ENCODE results near the gene ZNF33B.

Gene ZNF33B

DNA sequence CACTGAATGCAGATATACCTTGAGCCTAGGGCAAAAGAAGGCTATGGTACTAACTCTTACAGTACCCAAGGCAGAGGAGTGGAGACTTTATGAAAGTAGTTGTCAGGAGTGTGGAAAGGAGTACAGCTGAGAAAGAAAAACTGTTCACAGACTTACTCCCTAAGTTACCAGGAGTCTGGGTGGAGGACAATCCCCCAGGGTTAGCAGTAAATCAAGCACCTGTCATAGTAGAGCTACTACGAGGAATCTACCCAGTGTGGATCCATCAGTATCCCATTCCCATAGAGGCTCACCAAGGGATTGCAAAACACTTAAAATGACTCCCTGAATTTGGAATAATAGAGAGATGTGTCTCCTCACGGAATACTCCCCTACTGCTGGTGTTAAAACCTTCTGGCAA is 10.1 kb upstream of the ZNF33B start:
- H3K4me3 ChIP-seq (ENCODE audit: low read length), result no peak overlapping the region
- DNase-seq (ENCODE audit: low read depth), result no peak
- TF ChIP-seq, protein P1, sequence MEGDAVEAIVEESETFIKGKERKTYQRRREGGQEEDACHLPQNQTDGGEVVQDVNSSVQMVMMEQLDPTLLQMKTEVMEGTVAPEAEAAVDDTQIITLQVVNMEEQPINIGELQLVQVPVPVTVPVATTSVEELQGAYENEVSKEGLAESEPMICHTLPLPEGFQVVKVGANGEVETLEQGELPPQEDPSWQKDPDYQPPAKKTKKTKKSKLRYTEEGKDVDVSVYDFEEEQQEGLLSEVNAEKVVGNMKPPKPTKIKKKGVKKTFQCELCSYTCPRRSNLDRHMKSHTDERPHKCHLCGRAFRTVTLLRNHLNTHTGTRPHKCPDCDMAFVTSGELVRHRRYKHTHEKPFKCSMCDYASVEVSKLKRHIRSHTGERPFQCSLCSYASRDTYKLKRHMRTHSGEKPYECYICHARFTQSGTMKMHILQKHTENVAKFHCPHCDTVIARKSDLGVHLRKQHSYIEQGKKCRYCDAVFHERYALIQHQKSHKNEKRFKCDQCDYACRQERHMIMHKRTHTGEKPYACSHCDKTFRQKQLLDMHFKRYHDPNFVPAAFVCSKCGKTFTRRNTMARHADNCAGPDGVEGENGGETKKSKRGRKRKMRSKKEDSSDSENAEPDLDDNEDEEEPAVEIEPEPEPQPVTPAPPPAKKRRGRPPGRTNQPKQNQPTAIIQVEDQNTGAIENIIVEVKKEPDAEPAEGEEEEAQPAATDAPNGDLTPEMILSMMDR (conservative IDR thresholded peaks at IDR 0.05; ENCODE audit: low read depth, low read length), result no peak

DNA sequence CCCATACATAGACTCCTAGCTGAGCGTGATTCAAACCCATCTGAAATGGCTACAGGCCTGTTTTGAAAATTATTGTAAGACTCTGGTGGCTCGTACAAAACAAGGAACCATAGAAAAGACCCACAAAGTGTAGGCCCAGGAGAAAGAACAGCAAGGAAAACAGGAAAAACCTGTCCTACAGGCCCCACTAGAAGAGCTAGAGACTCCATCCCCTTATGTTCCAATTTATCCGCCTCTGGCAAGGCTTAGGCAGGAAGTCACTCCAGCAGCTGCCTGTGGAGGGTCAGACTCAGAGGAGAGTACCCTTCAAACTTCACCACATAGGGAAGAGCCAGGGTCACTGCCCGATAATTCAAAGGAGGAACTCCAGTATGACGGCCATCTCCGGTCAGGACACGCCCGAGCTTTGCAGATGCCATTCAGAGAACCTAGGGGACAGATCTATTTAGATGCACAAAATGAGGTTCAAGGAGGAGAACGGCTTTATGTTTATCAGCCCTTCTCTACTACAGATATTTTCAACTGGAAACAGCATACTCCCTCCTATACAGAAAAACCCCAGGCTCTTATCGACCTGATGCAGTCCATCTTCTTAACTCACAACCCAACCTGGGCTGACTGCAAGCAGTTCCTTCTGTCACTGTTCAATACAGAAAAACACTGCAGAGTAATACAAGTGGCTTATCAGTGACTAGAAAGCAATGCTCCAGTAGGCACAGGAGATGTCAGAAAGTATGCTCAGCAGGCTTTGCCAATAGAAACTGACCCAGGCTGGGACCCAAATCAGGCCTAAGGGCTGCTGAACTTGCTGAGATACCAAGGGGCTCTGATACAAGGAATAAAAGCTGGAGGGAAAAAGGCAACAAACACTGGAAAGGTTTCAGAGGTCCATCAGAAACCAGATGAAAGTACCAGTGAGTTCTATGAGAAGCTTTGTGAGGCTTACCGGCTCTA is 8.6 kb upstream of the ZNF33B start:
- no peak for DNase-seq (ENCODE audit: low read depth)
- TF ChIP-seq, protein P1 (conservative IDR thresholded peaks at IDR 0.05; ENCODE audit: low read depth, low read length), result no peak
- no peak overlapping the region for H3K4me3 ChIP-seq (ENCODE audit: low read length)

DNA sequence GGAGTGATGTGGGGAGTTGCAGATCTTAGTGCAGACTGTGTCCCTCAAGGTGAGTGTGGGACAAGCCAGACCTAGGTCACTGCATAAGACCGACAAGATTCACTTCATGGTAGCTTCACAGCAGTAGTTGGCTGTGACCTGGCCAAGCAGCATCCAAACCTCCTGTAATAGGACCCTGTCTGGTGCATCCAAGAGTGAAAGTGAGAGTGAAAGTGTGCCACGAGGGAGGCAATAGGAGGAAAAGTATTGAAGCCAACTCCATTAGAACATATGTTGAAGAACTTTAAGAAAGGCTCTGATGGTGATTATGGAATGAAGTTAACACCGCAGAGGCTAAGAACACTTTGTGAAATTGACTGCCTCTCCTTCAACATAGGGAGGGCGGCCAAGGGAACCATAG is 7.8 kb upstream of the ZNF33B start:
- no peak overlapping the region for H3K4me3 ChIP-seq (ENCODE audit: low read length)
- TF ChIP-seq, protein P1 (conservative IDR thresholded peaks at IDR 0.05; ENCODE audit: low read depth, low read length), result no peak

DNA sequence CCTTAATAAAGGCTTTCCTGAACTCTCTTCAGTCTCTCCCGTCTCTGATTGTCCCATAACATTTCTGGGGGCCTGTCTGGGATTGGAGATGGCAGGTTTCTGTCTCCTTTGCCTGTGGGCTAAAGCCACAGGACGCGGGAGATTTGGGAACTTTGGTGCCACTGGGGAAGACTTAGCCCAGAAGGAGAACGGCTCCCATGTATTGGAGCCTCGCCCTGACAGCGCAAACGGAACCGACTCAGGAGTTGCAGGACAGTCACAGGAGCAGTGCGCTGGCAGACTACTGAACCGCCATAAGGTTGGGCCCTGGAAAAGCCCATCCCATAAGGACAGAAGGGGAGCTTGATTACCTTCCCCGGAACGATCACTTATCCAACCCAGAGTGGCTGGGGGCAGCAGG is 7.1 kb upstream of the ZNF33B start:
- no peak for DNase-seq (ENCODE audit: low read depth)
- H3K4me3 ChIP-seq (ENCODE audit: low read length), result no peak overlapping the region
- TF ChIP-seq, protein P1 (conservative IDR thresholded peaks at IDR 0.05; ENCODE audit: low read depth, low read length), result no peak

More for the DNA sequence above, 7.8 kb upstream of the ZNF33B start:
- no peak for DNase-seq (ENCODE audit: low read depth)

DNA sequence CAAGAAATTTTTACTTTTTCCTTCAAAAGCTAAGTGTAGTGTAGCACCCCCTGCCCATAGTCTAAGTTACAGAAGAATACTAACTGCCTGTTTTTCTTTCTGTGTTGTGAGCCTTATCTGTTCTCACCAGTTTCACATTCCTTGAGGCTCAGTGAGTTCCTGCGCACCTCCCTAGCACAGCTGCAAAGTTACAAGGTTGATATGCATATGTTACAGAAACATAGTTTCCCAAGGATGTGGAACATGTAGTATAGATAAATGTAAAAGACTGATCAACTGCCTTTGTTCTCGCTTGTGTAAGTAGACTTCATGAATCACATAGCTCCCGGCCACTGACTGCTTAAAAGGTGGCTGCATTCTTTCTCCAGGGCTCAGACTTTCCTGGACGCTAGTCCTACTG is 6.7 kb upstream of the ZNF33B start:
- no peak overlapping the region for H3K4me3 ChIP-seq (ENCODE audit: low read length)
- TF ChIP-seq, protein P1 (conservative IDR thresholded peaks at IDR 0.05; ENCODE audit: low read depth, low read length), result no peak
- no peak for DNase-seq (ENCODE audit: low read depth)

DNA sequence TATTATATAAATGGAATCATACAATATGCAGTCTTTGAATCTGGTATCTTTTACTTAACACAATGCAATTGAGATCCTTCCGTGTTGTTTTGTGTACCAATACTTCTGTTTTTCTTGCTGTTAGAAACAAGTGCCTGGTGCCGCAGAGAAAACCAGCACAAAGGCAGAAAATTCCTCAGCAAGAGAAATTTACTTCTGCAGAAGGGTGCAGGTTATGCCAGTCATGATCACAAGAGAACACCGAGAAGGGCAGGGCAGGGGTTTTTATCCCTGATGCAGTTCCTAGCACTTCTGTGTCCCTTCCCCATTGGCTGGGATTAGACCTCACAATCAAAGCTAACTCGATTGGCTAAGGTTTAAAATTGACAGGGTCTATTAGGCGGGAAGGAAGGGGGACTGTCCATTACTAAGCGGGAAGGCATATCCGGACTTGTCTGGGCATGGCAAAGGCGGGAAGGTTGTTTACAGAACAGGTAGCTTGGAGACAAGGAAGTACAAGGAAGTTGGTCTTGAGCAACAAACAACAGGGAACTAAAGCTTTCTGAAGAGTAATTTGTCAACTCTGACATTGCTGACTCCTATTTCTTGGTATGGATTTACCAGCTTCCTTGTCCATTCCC is 2.4 kb upstream of the ZNF33B start:
- TF ChIP-seq, protein P1 (conservative IDR thresholded peaks at IDR 0.05; ENCODE audit: low read depth, low read length), result no peak
- no peak for DNase-seq (ENCODE audit: low read depth)
- no peak overlapping the region for H3K4me3 ChIP-seq (ENCODE audit: low read length)

Measured in retinal pigment epithelial cell (primary cell).